Measurements from ENCODE around the gene ZNF672.
A peak's percentile ranks its signal among the peaks of the same experiment; 100 is the strongest.
"Not testable (repeated sequence)": the region's sequence is repeated elsewhere in the genome, so short reads cannot be mapped to it uniquely, and the experiment has no call there.

Gene ZNF672

GRCh38 chr1:248857201-248857600 is 19.2 kb downstream of the ZNF672 start:
- no peak for DNase-seq

DNA sequence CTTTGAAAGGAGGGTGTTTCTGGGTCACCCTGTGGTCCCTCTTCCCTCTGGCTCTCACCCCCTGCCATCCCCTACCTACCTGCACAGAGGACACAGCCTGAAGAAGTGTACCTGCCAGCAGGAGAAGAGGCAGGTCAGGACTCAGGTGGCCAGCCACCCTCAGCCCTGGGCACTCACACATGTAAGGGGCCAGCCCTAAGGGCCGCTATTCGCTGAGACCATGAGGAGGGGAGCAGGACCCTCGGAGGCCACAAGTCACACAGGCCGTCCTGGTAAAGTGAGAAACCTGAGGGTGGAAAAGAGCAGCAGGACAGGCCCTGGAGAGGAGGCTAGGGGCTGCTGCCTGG is 19.7 kb downstream of the ZNF672 start:
- no peak for DNase-seq

- peak; percentile 41 to 54 for DNase-seq
These were observed 20.3 kb downstream of the ZNF672 start for GRCh38 chr1:248858096-248858890.

DNA sequence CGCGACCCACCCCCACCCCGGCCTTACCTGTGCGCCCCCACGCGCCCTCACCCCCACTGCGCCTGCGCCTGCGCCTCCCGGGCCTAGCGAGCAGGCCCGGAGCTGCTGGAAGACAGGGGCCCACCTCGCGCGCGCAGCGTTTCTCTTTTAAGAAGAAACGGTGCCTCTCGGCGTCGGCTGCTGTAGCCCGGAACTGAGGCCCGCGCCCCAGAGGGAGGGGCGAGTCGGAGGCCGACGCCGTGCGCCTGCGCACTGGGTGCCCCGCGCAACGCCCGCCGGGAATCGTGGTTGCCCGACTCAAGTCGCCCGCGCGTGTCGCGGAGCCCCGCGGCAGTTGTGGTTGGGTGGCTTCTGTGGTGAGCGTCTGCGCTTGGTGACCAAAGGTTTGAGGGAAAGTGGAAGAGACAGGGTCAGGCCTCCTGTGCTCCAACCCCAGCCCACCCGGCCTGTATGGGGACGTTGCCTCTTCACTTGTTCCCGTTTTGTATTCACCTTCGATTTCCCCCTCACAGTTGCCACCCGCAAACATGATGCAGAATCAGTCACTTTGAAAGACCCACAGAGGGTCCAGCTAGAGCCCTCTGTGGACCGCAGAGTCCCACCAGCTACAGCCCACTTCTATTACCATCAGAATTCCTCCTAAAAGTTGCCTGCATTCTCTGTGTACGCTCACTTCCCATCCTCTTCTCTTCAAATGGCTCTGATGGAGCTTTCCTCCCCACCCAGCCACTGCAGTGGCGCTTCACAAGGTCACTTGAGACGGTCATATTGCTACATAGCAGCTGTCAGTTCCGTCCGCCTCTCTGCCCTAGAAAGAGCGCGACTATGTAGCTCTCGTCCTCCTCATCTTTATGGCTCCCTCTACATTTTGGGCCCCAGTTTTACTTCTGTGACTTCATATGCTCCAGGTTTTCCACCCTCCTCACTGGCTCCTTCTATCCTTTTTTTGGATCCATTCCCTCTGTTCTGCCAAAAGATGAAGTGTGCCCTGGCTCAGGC is 21.2 kb downstream of the ZNF672 start, which contains the start of gene ZNF692:
TSS of gene ZNF692 (minus strand) at position 195 of the 999 bp plus-strand sequence. CDS start 776 bp downstream, outside the sequence.
- peak; percentile 95 to 97 for DNase-seq

- peak; percentile 23 to 56 for DNase-seq
These were observed 22.0 kb downstream of the ZNF672 start for GRCh38 chr1:248860007-248860406.

- no peak for DNase-seq
These were observed 23.6 kb downstream of the ZNF672 start for GRCh38 chr1:248861616-248862015.

DNA sequence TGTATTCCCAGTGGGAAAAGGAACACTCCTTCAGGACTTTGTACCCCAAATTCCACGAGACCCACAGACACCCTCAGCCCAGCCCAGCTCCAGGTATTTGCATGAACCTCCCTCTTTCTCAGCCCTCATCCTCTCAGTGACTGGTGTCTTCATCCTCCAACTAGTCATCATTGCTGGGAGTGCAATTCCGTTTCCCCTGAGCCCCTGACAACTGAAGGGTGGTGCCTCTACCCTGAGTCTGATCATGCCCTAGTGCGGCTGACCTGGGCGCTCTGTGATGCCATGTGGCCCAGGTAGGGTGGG is 24.6 kb downstream of the ZNF672 start:
- no peak for DNase-seq

DNA sequence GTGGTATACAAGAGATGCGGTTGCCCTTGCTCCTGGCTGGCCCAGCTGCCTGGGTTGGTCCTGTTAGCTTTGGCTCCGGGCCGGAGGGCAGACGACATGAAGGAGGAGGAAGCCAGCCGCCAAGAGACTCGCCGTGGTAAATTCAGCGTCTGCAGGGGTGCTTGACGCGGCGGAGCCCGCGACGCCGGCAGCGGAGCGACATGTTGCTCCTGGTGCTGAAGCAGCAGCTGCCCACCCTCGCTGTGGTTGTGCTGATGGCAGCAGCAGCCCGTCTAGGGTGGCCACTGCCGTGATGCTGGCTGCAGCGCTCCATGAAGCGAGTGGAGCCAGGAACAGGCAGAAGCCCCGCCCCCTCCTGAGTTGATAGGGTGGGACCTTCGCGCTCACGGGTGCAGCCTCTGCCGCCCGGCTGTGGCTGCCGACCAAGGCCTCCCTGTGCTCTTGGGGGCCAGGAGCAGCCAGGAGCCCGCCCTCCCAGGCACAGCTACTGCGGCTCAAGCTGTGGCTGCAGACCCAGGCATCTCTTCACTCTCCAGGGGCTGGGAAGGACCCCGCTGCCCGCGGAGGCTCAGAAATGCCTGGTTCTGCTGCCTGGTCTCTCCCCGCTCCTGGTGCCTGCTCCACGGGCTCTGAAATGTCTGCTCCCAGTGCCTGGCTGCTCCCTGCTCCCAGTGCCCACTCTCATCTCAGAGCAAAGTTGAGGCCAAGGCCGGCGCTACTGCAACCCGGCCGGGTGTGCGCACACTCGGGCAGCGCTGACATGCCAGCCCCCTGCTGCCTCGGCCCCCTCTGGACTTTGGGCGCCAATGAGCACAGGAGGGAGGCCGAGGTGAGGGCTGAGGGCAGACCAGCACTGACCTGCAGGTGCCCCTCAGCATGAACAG is 25.2 kb downstream of the ZNF672 start:
- DNase-seq, result peak; percentile 44 to 52

DNA sequence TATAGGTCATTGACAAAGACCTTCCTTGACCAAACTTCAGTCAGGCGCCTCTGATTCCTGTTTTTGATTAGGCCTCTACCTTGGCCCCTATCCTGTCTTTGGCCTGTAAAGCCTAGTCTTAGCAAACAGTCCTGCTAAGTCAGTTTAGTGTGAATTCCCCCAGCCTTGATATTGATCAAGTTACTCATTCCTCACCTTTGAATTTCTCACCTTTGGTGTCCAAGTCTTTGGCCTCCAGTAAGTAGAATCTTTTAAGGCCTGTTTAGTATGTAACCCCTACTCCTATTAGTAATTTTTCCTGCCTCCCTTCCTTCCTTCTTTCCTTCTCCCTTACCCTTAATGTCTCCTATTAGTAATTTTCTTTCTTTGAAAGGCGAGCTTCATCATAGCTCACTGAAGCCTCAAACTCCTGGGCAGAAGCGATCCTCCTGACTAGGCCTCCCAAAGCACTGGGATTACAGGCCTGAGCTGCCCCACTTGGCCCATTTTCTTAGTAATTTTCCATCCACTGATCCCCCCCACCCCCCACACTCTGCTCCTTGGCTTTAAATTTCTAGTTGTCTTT is 33.9 kb downstream of the ZNF672 start:
- DNase-seq, result no peak

GRCh38 chr1:248872752-248873408 is 34.9 kb downstream of the ZNF672 start:
- DNase-seq, result peak; percentile 40 to 61

GRCh38 chr1:248873409-248873992 is 35.5 kb downstream of the ZNF672 start:
- peak; percentile 94 to 99 for DNase-seq

DNA sequence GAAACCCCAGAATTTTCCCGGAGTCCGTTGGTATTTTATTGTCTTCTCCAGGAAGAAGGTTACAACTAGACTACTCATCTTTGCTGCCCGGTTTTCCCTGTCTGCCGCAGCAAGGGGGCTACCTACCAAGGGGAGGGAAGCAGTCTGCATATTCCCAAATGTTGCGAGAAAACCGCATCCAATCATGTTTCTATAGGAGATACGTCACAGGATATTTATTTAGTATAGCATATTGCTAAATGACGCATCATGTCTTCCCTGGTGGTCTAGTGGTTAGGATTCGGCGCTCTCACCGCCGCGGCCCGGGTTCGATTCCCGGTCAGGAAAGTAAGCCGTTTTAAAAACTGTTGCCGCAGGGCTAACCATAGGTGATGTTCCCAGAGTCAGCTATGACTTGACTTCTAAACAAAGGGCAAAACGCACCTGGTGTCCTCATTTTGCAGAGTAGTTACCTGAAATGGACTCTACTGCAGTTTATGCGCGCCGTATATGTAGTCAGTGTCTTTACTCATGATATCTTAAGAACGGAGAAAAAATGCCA is 36.0 kb downstream of the ZNF672 start:
- DNase-seq, result peak in 1 of 2 donors; percentile 95

GRCh38 chr1:248881261-248881660 is 43.2 kb downstream of the ZNF672 start:
- no peak for DNase-seq

- DNase-seq, result not testable (repeated sequence)
These were observed 44.4 kb downstream of the ZNF672 start for GRCh38 chr1:248882427-248882826.

DNA sequence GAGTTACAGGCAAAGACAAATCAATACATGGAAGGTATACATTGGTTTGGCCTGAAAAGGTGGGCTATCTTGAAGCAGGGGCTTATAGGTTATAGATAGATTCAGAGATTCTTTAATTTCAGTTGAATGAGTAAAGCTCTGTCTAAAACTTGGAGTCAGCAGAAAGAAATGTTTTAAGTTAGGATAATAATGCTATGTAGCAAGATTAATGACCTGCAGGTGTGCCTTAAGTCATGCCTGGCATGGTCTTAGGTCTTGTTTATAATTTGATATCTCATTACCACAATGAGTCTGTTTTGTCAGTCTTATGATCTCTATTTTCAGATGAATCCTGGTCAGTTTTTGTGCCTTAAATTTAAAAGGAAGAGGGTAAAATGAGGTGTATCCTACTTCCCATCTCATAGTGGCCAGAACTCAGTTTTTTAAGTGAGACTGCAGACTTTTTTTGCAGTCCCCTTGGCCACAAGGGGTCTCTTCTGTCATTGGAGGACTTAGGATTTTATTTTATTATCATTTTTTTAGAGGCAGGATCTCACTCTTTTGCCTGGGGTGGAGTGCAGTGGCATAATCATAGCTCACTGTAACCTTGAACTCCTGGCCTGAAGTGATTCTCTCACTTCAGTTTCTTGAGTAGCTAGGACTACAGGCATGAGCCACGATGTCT is 46.7 kb downstream of the ZNF672 start:
- DNase-seq, result no peak

- no peak for DNase-seq
These were observed 47.6 kb downstream of the ZNF672 start for GRCh38 chr1:248885646-248886045.

DNA sequence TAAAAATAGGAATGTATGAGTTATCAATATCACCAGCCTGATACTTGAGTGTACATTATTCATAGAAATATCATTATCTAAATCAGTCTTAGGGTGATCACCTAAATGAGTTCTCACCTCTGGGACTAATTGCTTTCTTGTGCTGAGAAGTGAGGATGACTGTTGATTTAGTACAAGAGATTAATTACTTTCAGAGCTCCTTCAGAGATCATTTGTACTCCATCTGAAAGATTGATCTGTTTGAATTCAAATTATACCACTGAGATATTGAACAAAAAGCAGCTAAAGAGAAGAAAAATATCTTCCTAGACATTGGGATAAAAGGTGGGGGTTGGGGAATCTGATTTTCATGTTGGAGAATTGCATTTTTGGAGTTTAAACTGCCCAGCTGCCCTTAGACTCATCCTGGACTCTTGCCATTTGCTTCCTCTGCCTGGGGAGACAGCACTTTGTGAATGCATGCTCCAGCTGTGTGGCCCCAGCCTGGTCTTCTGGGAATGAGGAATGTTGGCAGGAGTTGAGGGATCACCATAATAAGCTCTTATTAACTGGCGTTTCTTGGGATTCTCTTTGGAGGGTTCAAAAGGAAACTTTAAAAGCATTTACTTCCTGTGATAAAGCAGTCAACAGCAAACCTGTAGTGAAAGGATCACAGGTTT is 48.3 kb downstream of the ZNF672 start:
- no peak for DNase-seq

DNA sequence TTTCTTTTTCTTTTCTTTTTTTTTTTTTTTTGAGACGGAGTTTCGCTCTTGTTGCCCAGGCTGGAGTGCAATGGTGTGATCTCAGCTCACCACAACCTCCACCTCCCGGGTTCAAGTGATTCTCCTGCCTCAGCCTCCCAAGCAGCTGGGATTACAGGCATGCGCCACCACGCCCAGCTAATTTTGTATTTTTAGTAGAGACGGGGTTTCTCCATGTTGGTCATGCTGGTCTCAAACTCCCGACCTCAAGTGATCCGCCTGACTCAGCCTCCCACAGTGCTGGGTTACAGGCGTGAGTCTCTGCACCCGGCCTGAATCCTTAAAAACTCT is 51.9 kb downstream of the ZNF672 start:
- DNase-seq, result not testable (repeated sequence)

- no peak for DNase-seq
These were observed 52.8 kb downstream of the ZNF672 start for GRCh38 chr1:248890549-248891498.

Measured in inflammatory macrophage treated with lipopolysaccharide for 1 hour (primary cell).